ENCODE data around the gene FAM186B.

DNA sequence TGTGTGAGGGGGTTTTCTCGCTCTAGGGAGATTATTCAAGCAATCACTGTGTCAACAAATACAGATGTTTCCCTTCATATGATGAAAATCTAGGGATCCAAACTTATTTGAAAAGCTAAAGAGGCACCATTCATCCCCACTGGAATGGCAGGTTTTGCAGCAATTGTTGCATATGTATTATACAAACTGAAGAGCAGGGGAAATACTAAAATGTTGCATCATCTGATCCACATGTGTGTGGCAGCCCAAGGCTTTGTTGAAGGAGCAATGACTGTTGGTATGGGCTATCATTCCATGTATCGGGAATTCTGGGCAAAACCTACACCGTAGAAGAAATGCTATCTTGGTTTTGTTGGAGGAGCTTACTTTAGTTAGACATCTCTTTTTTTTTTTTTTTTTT lies 13.8 kb upstream of the FAM186B start:
- TF ChIP-seq, protein P1, sequence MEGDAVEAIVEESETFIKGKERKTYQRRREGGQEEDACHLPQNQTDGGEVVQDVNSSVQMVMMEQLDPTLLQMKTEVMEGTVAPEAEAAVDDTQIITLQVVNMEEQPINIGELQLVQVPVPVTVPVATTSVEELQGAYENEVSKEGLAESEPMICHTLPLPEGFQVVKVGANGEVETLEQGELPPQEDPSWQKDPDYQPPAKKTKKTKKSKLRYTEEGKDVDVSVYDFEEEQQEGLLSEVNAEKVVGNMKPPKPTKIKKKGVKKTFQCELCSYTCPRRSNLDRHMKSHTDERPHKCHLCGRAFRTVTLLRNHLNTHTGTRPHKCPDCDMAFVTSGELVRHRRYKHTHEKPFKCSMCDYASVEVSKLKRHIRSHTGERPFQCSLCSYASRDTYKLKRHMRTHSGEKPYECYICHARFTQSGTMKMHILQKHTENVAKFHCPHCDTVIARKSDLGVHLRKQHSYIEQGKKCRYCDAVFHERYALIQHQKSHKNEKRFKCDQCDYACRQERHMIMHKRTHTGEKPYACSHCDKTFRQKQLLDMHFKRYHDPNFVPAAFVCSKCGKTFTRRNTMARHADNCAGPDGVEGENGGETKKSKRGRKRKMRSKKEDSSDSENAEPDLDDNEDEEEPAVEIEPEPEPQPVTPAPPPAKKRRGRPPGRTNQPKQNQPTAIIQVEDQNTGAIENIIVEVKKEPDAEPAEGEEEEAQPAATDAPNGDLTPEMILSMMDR (conservative IDR thresholded peaks at IDR 0.05), result no peak
- no peak for TF ChIP-seq EZH2 (IDR thresholded peaks at IDR 0.05; ENCODE audit: low read depth)

All from PC-9 (cell line).